BE2C (cell line): Measurements from ENCODE around the gene CSNK1G3.
"Not testable (repeated sequence)": the region's sequence is repeated elsewhere in the genome, so short reads cannot be mapped to it uniquely, and the experiment has no call there.

Source experiments
- DNase-seq: peaks from one replicate; pipeline ENCODE4 v3.0.0-alpha.2; 2020
- H3K27me3 ChIP-seq: fragments of 250-450 bp; sonication (Bioruptor Pico); 2 replicates; pipeline ENCODE4 v1.5.1; 2020; ENCODE audit warnings: mild to moderate bottlenecking
- H3K36me3 ChIP-seq: fragments of 250-450 bp; sonication (Bioruptor Pico); 2 replicates; pipeline ENCODE4 v1.5.1; 2020; ENCODE audit warnings: mild to moderate bottlenecking
- H3K4me1 ChIP-seq: fragments of 250-450 bp; sonication (Bioruptor Pico); 2 replicates; pipeline ENCODE4 v1.5.1; 2020
- H3K4me3 ChIP-seq: 2 replicates; pipeline ENCODE4 v1.5.1; 2011; ENCODE audit warnings: low read depth, low read length
- H3K9me3 ChIP-seq: fragments of 250-450 bp; sonication (Bioruptor Pico); 2 replicates; pipeline ENCODE4 v1.5.1; 2020
- CTCF ChIP-seq: IDR thresholded peaks from 2 replicates; pipeline ENCODE4 v1.5.1; 2012; ENCODE audit warnings: mild to moderate bottlenecking, low read depth, low read length

CSNK1G3 gene

GRCh38 chr5:123628860-123629544, 117.0 kb downstream of the CSNK1G3 start:
- no peaks in the 10 kb centered on the region for H3K4me1 ChIP-seq
- H3K27me3 ChIP-seq, result no peaks in the 10 kb centered on the region; the same call in 1 of the 2 replicates
- H3K36me3 ChIP-seq, result no peaks in the 10 kb centered on the region
- no peak for TF ChIP-seq CTCF
- no peaks in the 10 kb centered on the region; the same call in 1 of the 2 replicates for H3K9me3 ChIP-seq
- no peak for DNase-seq
- no peak overlapping the region for H3K4me3 ChIP-seq

GRCh38 chr5:123636006-123636405, 124.0 kb downstream of the CSNK1G3 start:
- H3K9me3 ChIP-seq, result no peaks in the 10 kb centered on the region

GRCh38 chr5:123637028-123637427, 125.1 kb downstream of the CSNK1G3 start:
- H3K36me3 ChIP-seq, H3K4me1 ChIP-seq, DNase-seq, H3K27me3 ChIP-seq, H3K9me3 ChIP-seq, H3K4me3 ChIP-seq: not testable (repeated sequence)

More at GRCh38 chr5:123636006-123636405, 124.0 kb downstream of the CSNK1G3 start:
- no peak for TF ChIP-seq CTCF
- no peak for DNase-seq
- Histone ChIP-seq H3K36me3 (no peaks in the 10 kb centered on the region), H3K4me1 (no peaks in the 10 kb centered on the region), H3K27me3 (no peaks in the 10 kb centered on the region), H3K4me3 (no peak overlapping the region)

- Histone ChIP-seq H3K4me1 (no peaks in the 10 kb centered on the region), H3K36me3 (no peaks in the 10 kb centered on the region), H3K9me3 (no peaks in the 10 kb centered on the region), H3K4me3 (no peak overlapping the region), H3K27me3 (no peaks in the 10 kb centered on the region)
- TF ChIP-seq CTCF, result no peak
- no peak for DNase-seq
Observed at GRCh38 chr5:123639244-123639643, 127.3 kb downstream of the CSNK1G3 start.

GRCh38 chr5:123645024-123645603, 133.1 kb downstream of the CSNK1G3 start:
- DNase-seq, result no peak
- Histone ChIP-seq H3K9me3 (no peaks in the 10 kb centered on the region), H3K27me3 (no peaks in the 10 kb centered on the region), H3K4me3 (no peak overlapping the region), H3K4me1 (no peaks in the 10 kb centered on the region), H3K36me3 (no peaks in the 10 kb centered on the region)
- TF ChIP-seq CTCF, result no peak

- no peak for DNase-seq
- Histone ChIP-seq H3K4me1 (no peaks in the 10 kb centered on the region), H3K27me3 (no peaks in the 10 kb centered on the region), H3K9me3 (no peaks in the 10 kb centered on the region), H3K4me3 (no peak overlapping the region), H3K36me3 (no peaks in the 10 kb centered on the region)
- TF ChIP-seq CTCF, result no peak
Observed at GRCh38 chr5:123647066-123647465, 135.1 kb downstream of the CSNK1G3 start.
